ENCODE results near the gene HSH2D. TPM values are rescaled to one million over a fixed set of nuclear protein-coding genes. Genes with fewer than 3 reads are reported as not detected.

HSH2D gene
- polyA plus RNA-seq, 1 donor = 0.43 TPM

Other genes with a start within 250 kb of the HSH2D start
- gene CYP4F2, start 245.6 kb upstream of the HSH2D start, polyA plus RNA-seq (ENCODE audit: insufficient read length) = 0.13 TPM
- 0.42 TPM for gene CYP4F11, start 209.2 kb upstream of the HSH2D start, polyA plus RNA-seq (ENCODE audit: insufficient read length)
- gene OR10H4, start 194.7 kb upstream of the HSH2D start, polyA plus RNA-seq (ENCODE audit: insufficient read length) = not detected
- 536 TPM for gene TPM4, start 67.2 kb upstream of the HSH2D start, polyA plus RNA-seq (ENCODE audit: insufficient read length)
- gene RAB8A, start 31.8 kb upstream of the HSH2D start, polyA plus RNA-seq (ENCODE audit: insufficient read length) = 87.0 TPM
- gene CIB3, start 29.8 kb downstream of the HSH2D start, polyA plus RNA-seq (ENCODE audit: insufficient read length) = not detected
- gene FAM32A, start 41.7 kb downstream of the HSH2D start, polyA plus RNA-seq (ENCODE audit: insufficient read length) = 113 TPM
- gene AP1M1, start 54.2 kb downstream of the HSH2D start, polyA plus RNA-seq (ENCODE audit: insufficient read length) = 58.8 TPM
- gene KLF2, start 181.1 kb downstream of the HSH2D start, polyA plus RNA-seq (ENCODE audit: insufficient read length) = 15.3 TPM